KBM-7 (cell line): ENCODE results near the gene TOR1AIP2.

Experiments
- DNase-seq: peaks from one replicate; pipeline ENCODE4 v3.0.0-alpha.2; 2015
- in situ Hi-C: fragments of 300-500 bp; cut with MboI; formaldehyde crosslinking; loops from 2 replicates; pipeline ENCODE4 v1.14.3; 2020; ENCODE audit warnings: low sequenced_read_pairs, low pct_unique_long_range_greater_than_20kb, mixed read lengths

The TOR1AIP2 gene

DNA sequence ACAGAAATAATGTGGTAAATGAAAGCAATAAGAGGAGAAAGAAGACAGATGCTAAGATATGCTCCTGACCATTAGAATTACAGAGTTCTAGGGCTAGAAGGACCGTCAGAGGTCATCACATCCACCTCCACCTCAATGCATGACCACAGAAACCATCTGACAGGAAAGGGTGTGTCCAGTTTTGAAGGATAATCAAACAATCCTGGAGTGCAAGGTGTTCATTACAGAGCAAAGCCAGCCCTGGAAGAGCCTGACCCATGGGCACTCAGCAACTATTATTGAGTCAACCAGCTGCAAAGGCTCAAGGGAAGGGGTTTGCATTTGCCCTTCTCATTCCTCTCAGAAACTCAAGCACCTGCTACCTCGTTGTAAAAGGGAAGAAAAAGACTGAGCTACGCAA is 46.4 kb downstream of the TOR1AIP2 start:
- no peak for DNase-seq
- in situ Hi-C loops, result no loop called here

DNA sequence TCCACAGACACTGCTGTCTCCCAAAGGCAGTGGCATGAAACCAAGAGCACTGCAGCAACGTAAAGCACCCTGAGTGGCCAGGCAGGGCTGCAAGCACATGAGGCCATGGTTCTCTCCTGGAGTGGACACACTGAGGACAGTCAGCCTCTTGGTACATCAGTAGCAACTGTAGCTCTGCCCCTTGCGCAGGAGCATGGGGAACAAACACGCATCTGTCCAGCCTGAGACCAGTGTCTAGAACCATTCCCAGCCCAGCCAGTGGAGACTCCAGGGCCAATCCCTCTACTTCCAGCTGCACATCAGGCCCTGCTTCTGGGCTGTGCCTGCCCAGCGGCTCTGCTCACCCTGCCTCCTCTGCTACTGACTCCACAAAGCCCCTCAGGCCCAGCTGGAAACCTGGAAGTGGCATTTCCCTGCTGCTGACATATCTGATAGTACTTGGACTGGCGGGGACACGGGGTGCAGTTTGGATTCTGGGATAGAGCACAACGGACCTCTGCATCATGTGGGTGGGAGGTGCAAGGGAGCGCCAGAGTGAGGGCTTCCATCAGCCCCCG is 49.0 kb downstream of the TOR1AIP2 start:
- DNase-seq, result no peak
- in situ Hi-C loops, result no loop called here

DNA sequence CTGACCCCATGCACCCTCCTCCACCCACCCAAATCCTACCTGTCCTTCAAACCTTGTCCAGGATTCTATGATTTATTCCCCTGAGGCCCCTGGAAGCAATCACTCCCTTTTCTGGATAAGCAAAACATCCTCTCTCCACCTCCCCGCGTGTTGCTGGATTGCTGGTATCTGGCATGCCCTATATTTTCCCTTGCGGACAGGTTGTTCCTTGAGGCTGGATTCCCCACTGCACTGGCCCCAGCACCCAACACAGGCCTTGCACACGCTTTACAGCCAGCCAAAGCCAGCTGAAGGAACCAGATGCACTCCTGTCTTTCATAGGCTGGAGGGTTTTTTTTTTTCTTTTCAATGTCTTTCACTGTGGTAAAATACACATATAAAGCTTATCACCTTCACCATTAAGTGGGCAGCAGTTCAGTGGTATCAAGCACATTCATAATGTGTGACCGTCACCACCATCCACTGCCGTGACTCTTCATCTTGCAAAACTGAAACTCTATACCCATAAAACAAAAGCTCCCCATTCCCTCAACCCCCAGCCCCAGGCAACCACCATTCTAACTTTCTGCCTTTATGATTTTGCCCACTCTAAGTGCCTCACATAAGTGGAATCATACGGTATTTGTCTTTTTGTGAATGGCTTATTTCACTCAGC is 50.9 kb downstream of the TOR1AIP2 start:
- no peak for DNase-seq
- in situ Hi-C loops, result no loop called here

DNA sequence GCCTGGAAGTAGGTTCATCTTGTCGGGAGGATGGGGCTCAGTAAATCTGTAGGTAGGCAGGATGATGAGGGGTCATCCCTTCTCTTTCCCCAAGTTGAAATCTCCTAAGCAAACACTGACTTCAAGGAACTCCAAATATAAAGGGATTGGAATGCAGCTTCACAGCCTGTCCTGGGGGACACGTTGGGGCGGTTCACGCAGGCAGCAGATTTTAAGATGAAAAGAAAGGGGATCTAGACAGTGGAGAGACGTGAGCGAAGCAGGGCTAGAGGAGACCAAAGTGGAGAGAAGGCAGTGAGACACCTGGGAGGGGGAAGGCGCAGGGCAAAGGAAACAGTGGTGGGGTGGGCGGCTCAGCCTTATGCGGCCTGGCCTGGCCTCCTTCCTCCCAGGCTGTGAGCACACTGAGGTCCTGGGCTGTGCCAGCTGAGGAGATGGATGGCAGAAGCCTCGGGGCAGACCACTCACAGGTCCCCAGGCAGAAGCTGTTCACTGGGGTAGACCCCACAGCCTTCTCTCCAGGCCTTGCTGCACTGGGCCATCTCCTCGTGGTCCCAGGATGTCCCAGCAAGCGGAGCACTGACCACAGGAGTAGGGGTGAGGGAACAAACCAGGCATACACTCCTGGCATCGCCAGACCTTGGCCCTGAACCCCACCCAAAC is 51.7 kb downstream of the TOR1AIP2 start:
- no peak for DNase-seq
- in situ Hi-C loops, result no loop called here

DNA sequence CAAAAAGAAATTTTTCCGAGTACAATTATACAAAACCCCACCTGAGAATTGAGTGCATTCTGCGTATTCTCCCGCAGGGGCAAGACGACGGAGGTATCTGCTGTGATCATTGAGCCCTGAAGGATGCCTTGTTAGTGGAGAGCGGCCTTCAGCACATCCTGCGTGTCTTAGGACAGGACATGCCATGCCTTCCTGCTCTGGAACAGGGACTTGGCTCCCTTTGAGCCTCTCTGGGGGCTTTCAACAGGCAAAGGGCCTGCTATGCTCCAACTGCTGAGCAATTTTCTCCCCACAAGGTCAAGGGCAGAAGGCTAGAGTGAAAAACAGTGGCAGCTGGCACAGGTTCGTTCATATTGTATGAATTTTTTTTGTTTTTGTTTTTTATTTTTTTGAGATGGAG is 52.4 kb downstream of the TOR1AIP2 start:
- in situ Hi-C loops, result no loop called here
- DNase-seq, result no peak

DNA sequence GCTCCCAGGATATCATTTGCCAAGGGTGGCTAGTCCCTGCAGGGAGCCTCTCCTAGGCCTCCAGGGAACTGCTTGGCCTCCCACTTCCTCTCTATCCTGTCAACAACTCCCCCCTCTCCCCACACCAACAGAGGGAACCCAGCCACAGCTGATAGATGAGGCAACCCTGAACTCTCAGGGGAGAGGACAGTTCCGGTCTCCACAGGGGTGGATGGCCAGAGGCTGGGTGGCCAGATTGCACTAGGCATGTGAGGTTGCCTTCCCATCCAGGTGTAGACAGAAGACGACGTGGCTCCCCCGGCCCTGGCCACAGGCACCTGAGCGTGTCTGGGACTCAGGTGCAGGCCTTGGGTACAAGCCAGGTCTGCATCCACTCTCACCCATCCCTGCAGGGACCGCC is 53.3 kb downstream of the TOR1AIP2 start:
- peak; percentile 33 for DNase-seq
- in situ Hi-C loops, result loop anchor here (25.0 kb wide), 1 partner anchor 112 kb away; no protein-coding TSS in a partner anchor

DNA sequence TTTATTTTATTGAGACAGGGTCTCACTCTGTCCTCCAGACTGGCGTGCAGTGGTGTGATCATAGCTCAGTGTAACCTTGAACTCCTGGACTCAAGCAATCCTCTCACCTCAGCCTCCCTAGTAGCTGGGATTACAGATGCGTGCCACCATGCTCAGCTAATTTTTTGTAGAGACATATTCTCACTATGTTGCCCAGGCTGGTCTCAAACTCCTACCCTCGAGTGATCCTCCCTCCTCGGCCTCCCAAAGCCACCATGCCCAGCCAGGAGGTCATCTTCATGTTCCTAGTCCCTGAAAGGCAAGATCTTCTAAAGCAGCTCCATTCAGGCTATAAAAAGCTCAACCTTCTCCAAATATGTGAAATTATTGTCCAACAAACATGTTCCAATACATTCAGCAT is 53.9 kb downstream of the TOR1AIP2 start:
- in situ Hi-C loops, result loop anchor here (25.0 kb wide), 1 partner anchor 111 kb away; no protein-coding TSS in a partner anchor
- DNase-seq, result no peak

DNA sequence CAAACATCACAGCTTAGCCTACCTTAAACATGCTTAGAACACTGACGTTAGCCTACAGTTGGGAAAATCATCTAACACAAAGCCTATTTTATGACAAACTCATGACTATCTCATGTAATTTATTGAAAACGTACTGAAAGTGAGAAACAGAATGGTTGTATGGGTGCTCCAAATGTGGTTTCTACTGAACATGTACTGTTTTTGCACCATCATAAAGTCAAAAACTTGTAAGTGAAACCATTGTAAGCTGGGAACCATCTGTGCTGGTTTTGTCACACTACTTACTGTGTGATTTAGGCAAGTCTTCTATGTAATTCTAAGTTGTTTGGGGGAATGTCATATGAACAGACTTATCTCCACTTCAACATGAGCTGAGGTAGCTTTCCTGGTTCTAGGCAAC is 55.5 kb downstream of the TOR1AIP2 start:
- DNase-seq, result no peak
- in situ Hi-C loops, result loop anchor here (25.0 kb wide), 1 partner anchor 110 kb away; no protein-coding TSS in a partner anchor

DNA sequence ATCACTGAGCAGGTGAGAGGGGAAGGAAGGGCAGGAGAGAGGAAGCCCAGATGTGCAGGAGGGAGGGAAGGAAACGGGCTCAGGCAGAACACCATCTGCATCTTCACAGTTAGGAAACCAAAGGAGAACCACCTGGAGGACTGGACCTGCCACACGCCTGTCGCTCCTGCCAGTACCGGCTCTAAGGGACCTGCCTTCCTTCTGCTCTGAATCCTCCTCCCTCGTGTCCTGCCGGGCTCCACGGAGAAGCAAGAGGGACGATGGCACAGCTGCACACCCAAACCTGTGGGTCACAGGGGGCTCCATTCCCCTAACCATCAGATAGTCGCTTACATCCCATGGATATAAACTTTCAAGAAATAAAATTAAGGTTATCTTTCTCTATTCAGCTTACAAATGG is 56.1 kb downstream of the TOR1AIP2 start:
- in situ Hi-C loops, result loop anchor here (25.0 kb wide), 1 partner anchor 109 kb away; no protein-coding TSS in a partner anchor
- no peak for DNase-seq

DNA sequence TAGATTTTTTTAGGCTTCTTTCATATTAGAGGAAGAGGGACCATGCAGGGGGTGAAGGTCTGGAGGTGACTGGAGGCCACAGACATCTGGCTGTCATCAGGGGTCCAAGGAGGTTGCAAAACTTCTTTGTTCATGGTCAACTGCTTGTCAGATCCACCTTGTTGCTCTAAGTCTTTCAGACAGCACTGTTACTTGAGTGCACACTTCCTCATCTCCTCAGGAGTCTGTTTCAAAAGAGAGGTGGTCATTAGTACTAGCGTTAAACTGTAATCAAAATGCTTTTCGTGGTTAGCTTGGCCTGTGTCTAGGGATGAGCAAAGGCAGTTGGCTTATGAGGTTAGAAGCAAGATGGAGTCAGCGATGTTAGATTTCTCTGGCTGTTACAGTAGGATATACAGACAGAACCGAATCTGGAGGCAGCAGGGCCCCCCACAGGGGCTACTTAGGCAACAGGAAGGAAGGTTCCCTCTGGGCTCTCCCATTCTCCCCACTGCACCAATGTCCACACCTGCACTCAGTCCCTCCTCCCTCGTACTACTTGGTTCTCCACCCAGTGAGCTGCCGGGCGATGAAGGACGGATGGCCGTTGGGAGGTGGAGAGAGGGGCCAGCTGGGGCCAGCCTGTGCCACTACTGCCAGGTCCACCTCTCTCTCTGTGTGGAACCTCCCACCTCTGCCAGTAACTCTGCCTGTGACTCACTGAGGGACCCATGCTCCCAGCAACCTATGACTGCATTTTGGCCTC is 57.2 kb downstream of the TOR1AIP2 start:
- in situ Hi-C loops, result loop anchor here (25.0 kb wide), 1 partner anchor 108 kb away; no protein-coding TSS in a partner anchor
- DNase-seq, result peak; percentile 43

DNA sequence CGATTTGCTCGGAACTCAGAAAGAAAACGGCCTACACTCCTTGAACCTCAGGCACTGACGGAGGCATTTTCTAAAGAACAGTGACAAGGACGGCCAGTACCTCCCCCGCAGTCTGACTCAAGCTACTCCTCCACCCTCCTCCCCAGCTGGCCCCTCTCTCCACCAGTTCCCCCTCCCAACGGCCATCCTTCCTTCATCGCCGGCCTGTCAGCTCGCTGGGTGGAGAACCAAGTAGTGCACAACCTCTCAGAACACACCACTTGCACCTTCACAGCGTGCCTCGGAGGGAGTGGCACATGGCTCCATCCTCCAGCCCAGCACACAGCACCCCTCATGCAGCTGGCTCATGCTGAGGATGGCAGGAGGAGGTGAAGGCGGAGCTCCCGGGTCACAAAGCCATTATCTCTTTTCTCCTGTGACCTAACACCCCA is 58.8 kb downstream of the TOR1AIP2 start:
- DNase-seq, result peak; percentile 45

DNA sequence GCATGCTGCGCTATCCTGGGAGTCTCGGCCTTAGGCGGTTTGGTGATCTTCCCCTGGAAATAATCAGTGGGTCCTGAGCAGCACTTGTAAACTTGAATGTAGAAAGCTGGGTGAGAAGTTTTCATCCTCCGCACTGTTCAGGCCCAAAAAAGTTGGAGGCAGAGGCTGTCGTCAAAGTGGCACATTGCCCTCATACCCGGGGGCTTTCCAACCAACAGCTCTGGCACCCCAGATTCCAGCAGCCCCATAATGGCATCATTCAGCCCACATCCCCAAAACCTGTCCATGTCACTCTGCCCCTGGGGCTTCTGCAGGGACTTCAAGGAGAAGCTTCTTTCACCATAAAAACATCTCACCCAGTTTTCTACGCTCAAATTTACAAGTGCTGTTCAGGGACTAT is 59.3 kb downstream of the TOR1AIP2 start:
- in situ Hi-C loops, result loop anchor here (25.0 kb wide), 1 partner anchor 106 kb away; no protein-coding TSS in a partner anchor
- no peak for DNase-seq

More for the DNA sequence above, 58.8 kb downstream of the TOR1AIP2 start:
- in situ Hi-C loops, result loop anchor here (25.0 kb wide), 1 partner anchor 106 kb away; no protein-coding TSS in a partner anchor

DNA sequence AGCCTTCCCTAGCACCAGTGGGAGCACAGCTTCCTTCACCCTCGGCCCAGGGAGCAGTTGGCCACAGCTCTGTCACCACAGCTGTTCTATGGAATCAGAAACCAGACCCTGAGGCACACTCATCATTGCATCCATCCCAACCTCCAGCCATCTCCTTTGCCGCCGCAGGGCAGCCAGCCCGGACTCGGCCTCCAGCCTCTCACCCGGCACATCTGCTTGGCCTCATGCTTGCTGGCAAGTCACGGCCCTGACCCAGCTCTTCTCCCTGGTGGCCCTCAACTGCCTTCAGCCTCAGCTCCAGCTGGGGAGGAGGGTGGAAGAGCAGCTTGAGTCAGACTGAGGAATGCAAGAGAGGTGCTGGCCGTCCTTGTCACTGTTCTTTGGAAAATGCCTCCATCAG is 59.8 kb downstream of the TOR1AIP2 start:
- in situ Hi-C loops, result loop anchor here (25.0 kb wide), 1 partner anchor 105 kb away; no protein-coding TSS in a partner anchor
- no peak for DNase-seq

DNA sequence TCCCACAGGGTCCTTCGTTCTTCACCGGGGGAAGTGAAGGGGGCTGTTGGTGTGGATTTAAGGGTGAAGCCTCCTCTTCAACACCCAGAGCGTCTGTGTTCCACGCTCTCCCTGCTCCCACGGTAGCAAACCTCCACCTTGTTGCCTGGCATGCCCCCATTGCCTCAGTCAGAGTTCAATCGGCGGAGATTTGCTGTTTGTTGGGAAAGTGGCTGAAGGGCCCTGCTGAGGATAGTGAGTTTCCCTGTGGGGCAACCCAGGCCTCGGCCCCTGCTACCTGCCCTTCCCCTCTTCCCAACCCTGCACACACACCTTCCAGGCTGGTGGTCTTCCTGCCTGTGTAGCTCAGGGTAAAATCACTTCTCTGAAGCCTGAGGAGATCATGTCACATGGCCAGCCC is 60.5 kb downstream of the TOR1AIP2 start:
- no peak for DNase-seq
- in situ Hi-C loops, result loop anchor here (25.0 kb wide), 1 partner anchor 105 kb away; no protein-coding TSS in a partner anchor

DNA sequence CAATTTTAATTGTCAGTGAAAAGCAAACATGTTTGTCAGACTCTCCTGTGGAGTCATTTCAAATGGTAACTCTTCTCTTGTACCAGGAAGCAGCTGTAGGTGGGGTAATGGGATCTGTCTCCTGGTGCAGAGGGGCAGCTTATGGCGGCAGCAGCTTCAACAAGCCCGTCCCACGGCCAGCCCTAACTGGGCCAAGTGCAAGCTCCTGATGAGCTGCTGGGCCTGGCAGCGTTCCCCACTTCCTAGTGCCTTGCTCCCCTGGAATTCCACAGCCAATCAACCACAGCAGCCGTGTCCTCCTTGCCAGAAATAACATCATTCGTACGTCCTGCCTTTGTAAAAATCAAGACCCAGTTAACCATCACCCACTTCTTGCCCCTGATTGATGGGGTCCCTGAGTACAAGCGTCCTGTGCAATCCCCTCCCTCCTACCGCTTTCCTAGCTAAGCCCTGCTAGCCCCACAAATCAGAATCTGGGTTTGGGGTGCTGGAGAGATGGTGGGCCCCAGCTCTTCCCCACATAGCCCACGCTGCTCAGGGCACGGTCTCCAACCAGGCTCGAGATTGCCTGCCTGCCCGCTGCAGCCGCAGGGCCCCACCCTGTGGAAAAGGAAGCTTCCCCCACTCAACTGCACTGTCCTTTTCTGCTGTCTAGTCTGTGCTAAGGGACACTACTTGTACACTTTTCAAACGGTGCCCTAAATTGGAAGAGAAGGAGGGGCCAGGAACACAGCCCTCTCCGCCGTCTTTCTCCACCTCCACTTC is 61.2 kb downstream of the TOR1AIP2 start:
- in situ Hi-C loops, result loop anchor here (25.0 kb wide), 1 partner anchor 104 kb away; no protein-coding TSS in a partner anchor
- DNase-seq, result no peak

DNA sequence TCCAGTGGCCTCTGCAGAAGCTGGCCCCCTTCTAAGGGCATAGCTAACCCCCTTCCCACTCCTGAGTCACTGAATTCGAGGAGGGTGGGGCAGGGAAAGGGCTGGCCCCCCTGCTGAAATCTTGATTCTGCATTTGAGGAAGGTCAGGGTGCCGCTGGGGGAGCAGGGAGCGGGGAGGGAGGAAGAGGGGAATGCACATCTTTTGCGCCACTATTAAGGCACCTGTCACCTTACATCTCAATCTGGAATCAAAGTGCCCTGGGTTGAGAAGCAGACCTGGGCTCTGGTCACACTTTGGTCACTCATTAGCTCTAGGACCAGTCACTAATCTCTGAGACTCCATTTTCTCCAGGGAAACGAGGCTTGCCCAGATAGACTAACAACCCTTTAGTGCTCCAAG is 62.0 kb downstream of the TOR1AIP2 start:
- in situ Hi-C loops, result loop anchor here (25.0 kb wide), 1 partner anchor 103 kb away; no protein-coding TSS in a partner anchor
- DNase-seq, result no peak

DNA sequence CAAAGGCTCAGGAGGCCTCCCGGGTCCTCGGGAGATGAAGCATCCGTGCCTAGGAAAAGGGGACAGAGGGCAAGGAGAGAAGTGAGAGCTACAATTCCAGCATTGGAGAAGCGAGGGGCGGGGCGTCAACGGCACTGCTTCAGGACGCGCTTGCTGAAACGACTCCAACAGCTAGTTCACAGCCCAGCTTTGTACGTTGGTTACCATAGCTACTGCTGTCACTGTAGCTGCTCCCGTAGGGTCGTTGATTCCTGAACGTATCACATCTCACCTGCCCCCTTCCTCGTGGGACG is 63.1 kb downstream of the TOR1AIP2 start:
- no peak for DNase-seq
- in situ Hi-C loops, result loop anchor here (25.0 kb wide), 1 partner anchor 102 kb away; no protein-coding TSS in a partner anchor

DNA sequence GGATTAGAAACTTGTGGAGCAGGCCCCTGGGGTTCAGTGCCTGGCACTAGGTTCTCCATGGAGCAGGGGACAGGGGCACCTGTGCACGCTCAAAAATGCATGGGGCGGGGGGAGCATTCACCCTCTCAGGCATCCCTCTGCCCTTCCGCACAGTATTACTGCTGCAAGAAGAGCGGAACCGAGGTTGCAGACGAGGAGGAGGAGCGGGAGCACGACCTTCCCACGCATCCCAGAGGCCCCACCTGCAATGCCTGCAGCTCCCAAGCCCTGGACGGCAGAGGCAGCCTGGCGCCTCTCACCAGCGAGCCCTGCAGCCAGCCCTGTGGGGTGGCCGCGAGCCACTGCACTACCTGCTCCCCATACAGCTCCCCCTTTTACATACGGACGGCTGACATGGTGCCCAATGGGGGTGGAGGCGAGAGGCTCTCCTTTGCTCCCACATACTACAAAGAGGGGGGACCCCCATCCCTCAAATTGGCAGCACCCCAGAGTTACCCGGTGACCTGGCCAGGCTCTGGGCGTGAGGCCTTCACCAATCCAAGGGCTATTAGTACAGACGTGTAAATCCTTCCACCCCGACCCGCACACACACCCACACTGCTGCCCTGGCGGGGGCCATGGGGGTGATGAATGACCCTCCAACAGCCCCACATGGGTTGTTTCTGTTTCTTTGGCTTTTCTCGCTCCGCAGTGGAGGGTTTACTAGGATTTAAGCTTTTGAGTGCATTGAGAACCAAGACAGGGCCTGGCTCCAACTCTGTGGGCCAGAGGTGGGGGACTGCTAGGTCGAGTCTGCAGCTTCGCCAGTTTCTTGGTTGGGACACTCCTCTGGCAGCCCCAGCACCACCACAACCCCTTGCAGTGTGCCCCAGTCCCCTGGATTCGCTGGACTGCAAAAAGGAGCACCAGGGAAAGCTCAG is 63.7 kb downstream of the TOR1AIP2 start:
- in situ Hi-C loops, result loop anchor here (25.0 kb wide), 1 partner anchor 102 kb away; no protein-coding TSS in a partner anchor
- no peak for DNase-seq
